ENCODE results near the gene PCSK6.

DNA sequence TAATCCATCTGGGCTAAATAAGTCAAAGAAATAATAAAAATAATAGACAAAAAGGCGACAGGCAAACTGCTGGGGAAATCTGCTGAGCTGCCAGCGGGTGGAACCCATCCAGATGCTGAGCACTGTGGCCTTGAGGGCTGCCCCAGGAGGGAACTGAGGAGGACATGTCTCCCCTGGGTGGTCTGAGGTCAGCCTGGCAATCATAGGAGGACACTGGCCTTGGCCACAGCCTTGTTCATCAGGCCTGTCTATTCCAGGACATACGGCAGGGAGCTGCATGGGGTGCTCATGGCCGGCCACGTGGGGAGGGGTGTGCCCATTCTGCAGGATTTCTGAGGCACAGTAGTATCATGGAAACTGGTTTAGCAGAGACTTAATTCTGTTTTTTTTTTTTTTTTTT is 173.0 kb downstream of the PCSK6 start:
- no peak for TF ChIP-seq CTCF (IDR thresholded peaks at IDR 0.05)
- no peak for TF ChIP-seq POLR2A (IDR thresholded peaks at IDR 0.05)
- no peak for TF ChIP-seq POLR2AphosphoS5 (IDR thresholded peaks at IDR 0.05)
